ENCODE measurements around the gene PRKCH.

Gene PRKCH

DNA sequence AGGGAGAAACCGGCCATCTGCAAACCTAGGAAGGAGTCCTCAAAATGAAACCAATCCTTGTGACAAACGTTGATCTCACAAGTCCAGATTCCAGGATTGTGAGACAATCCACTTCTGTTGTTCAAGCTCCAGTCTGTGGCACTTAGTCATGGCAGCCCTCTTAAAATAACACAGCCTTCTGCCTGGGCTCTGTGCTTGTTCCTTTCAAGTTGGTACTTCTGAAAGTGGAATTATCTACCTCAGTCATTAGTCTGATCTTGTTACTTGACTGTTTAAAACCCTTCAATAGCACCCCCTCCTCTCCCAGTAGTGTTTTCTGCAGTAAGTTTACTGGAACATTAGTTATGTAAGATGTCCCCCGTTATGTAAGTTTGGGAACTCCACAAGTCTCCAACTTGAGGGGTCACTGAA is 263.0 kb downstream of the PRKCH start:
- no peak for DNase-seq (ENCODE audit: low read depth in 2 of 2)

DNA sequence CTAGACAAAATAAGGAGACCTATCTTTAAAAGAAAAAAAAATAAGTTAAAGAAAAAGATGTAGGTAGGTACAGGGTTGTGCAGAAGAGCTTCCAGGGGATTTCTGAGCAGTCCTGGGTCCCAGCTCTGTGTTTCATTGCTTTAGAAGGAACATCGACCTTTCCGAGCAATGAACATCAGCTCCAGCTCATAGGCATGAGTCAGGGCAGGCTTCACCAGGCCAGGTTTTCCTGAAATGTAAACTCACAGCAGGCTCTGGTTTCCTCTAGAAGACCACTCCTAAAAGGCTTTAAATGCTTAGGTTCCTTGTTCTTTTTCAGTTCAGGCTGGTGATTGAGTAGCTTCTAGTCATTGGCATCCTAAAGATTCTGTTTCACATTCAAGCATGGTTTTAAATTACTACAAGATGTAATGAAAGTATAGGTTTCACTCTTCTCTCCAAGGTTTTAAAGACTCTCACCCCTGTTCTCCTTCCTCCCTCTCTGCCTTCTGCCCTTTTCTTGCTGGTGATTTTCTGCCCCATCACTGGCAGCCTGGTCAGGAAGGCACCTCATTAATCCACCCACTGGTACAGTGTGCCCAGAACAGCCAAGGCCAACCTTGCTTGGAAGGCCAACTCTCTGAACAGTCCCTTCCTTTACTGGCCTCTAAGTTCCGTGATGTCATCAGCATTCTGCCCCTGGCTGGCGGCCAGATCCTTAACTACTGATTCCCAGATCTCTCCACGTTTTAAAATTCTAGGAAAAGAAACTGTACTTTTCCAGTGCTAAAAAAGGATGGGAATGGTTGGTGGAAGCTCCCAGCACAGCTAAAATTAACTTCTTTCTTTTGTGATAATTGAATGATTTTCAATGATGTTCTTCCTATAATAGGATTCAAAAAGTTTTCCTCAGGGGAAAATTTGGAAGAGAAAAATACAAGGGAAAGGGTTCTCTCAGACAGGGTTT is 264.5 kb downstream of the PRKCH start:
- DNase-seq (ENCODE audit: low read depth in 2 of 2), result no peak

DNA sequence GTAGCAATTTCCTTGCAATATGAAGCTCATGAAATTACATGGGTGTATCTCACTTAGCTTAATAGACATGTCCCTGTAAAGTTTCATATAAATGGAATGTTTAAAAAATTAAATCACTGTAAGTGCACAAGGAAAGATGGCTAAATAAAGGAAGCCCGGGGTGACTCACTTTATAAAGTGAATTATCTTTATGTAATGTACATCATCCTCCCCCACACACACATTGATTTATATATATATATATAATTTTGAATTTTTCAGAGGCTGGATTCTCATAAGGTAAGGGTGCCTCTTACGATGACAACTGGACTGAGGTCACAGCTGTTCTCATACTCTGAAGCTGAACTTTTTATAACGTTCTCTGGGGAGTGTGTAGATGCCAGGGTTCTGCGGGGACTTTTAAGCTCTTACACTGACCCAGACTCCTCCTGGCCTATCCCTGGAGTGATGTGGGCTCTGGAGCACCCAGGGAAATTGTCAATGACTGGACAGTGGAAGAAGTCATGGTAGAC is 265.2 kb downstream of the PRKCH start:
- no peak for DNase-seq (ENCODE audit: low read depth in 2 of 2)

DNA sequence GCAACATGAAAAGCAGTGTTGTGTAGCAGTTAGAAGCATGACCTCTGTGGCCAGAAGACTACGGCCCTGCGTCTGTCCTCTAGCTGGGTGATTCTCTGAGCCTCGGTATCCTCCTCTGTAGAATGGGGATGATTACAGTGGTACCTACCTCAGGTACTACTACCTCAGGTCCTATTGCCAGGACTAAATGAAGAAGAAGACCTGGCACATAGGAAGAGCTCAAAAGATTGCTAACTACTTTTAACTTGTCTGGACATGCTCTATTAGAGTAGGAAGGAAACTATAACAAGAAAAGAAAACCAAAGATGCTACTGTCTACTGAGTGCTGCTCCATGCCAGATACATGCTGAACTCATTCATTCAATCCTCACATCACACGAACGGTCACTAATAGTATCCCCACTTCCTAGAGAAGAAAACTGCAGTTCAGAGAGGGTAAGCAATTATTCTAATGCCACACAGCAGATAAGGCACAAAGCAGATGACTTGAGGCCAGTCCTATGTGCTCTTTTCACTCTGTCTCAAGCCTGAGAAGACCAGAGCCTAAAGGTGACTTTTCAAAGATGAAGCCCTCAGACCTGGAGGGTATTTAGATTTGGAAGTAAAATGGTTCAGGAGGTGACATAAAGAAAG is 265.8 kb downstream of the PRKCH start:
- DNase-seq (ENCODE audit: low read depth in 2 of 2), result no peak

DNA sequence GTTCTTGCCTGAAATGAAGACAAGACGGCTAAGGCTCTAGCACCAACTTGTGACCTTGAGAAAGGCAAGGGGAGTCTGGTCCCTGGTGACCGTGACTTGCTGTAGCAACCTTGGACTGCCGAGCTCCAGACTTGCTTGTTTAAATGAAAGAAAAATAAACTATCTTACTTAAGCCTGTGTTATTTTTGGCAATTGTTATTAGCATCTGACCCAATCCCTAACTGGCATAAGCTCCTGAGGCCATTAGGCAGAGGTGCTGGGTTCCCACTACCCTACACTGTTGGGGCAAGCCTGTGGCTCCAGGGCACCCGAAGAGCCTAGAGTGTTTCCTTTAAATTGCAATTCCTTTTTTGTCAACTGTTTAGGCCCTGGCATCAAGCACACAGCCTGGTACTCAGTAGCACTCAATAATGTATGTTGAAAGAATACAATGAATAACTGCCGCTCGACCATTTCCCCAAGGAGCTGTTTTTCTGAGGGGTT is 267.1 kb downstream of the PRKCH start:
- DNase-seq (ENCODE audit: low read depth in 2 of 2), result no peak

DNA sequence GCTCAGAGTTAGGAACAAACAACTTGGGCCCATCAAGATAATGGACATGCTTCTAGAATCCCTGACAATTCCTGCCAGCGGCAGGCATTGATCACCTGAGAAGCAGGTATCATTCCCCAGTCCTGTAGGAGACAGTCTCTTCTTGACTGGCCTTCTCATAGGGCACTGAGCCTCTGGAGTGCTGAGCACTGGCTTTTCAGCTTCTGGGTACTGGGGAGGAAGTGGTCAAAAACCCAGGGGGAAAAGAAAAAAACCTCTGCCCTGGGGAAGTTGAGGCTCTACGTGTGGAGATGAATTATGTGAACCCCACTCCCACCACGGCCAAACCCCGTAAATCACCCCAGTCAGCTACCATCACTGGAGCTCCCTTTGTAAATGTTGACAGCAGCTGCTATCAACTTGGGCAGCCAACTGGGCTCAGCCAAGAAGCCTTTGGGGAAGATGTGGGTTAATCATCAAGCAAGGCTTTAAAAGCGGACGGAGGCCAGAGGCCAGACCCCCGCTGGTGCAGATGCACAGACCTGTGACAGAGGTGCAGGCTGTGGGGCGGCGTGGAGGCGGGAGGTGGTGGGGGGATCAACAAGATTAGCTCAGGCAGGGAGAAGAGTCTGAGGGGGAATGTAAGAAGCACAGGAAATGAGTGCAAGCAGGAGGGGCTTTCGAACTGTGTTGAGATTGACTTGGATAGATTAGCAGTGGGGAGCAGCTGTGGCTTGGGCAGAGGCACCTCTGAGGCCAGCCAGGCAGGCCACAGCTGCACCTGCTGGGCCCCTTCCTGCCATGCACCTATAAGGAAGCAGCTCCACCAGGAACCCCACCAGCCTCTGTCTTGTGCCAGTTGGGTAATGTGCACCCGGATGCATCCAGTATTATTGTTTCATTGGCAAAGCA is 268.6 kb downstream of the PRKCH start:
- DNase-seq (ENCODE audit: low read depth in 2 of 2), result no peak

DNA sequence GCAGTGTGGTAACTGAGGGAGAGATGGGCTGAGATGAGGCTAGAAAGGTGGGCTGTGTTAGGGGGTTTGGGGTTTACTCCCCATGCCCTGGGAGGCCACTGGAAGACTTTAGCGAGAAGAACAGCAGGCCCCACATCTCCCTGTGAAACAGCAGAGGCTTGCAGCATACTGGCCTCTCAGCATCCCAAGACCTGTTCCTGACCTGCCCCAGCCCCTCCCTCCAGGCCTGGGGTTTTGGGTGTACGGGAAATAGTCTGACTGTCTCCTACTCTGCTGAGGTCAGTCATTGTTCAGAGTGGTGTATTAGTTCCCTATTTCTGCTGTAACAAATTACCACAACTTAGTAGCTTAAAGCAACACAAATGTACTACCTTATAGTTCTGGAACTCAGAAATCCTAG is 270.5 kb downstream of the PRKCH start:
- no peak for DNase-seq (ENCODE audit: low read depth in 2 of 2)

DNA sequence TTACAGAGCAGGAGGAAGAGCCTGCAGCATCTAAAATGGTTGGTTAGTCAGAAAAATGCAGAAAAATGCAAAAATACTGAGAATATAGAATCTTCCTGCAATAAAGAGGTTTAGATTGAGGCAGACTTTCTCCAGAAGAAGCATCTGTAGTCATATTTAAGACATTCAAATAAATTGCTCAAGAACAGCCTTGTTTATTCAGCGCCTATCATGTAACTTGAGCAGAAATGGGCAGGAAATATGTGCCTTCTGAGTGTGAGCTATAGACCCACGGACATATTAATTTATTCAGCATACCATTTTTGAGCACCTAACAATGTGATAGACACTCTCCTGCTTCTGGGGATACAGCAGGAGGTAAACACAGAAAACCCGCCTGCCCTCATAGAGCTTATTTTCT is 272.0 kb downstream of the PRKCH start:
- no peak for DNase-seq (ENCODE audit: low read depth in 2 of 2)

DNA sequence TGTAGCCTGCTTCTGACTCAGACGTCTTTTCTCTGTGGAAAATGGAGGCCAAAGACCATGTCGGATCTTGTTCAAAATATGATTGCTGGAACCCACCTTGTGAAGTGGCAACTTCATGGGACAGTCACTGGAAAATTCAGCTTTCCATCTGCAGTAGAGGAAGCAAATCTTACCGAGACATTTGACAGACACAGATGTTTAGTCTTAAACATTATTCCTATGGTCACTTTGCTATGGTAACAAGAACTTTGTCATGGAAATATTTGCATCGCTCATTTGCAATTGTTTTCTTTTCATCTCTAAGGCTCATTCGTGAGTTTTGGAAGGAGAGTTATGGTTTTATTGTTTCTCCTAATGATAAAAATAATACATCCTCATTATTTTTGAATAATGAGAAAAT is 275.6 kb downstream of the PRKCH start:
- DNase-seq (ENCODE audit: low read depth in 2 of 2), result no peak

DNA sequence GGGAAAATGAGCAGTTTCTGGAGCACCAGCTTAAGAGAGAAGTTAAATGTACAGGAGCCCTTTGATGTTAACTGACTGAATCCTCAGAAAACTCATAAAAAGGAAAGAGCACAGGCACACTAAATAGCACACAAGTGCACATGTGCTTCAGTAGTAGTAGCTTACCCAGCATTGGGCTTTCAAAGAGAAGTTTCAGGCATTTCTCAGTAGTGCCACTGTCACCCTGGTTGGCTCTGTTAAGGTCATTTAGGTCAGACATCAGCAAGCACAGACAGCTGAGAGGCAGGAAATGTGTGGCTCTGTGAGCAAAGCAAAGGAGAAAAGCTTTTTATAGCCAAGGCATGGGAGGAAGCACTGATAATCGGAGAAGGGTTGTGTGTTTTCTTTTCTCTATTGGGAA is 277.6 kb downstream of the PRKCH start:
- no peak for DNase-seq (ENCODE audit: low read depth in 2 of 2)

DNA sequence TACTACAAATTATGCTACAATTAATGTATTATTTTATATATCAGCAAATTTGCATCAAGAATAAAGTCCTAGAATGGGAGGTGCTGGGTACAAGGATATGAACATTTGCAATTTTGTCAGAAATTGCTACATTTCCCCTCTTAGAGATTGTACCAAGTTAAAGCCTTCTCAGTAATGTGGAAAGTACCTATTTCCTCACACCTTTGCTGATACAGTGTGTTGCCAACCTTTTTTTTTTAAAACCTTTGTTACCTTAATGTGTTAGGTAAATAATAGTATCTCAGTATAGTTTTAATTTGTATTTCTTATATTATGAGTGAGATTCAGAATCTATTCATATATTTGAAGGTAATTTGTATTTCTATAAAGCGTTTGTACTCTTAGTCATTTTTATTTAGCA is 278.6 kb downstream of the PRKCH start:
- no peak for DNase-seq (ENCODE audit: low read depth in 2 of 2)

All from fibroblast of skin of left biceps (primary cell).